Caco-2 (cell line): ENCODE data around the gene ELOVL1. TPM values are rescaled to one million over a fixed set of nuclear protein-coding genes. Genes with fewer than 3 reads are reported as not detected.

Experiments
- BruUV-seq: library from RNA; stranded (reverse); fragments of 400-500 nt; replicated peaks from 2 replicates; lab custom pipeline; 2021; lab: Mats Ljungman, UMichigan
- CTCF ChIA-PET: fragments of 300-600 bp; sonication (Branson Sonifier 250); formaldehyde crosslinking; loops from one replicate; lab custom pipeline; 2022; ENCODE audit warnings: antibody characterized with exemption; lab: Charles Lee
- POLR2A ChIA-PET: fragments of 300-600 bp; sonication (Branson Sonifier 250); formaldehyde crosslinking; loops from one replicate; lab custom pipeline; 2022; ENCODE audit warnings: antibody characterized with exemption; lab: Charles Lee
- DNase-seq, 2 experiments: peaks; one replicate each; pipeline versions ENCODE4 v3.0.0 to v3.0.0-alpha.2; 2020 to 2022
- H3K27me3 ChIP-seq: replicated peaks from 2 replicates; pipeline ENCODE4 v1.6.0; 2011; ENCODE audit warnings: low read length; ENCODE audit not compliant: control insufficient read depth, insufficient read depth
- H3K36me3 ChIP-seq: 2 replicates; pipeline ENCODE4 v1.5.1; 2011; ENCODE audit warnings: low read length; ENCODE audit not compliant: control insufficient read depth, insufficient read depth
- H3K4me1 ChIP-seq: fragments of 250-450 bp; sonication (Bioruptor Pico); 2 replicates; pipeline ENCODE4 v1.5.1; 2020; ENCODE audit warnings: mild to moderate bottlenecking
- H3K4me3 ChIP-seq: 2 replicates; pipeline ENCODE4 v1.5.1; 2011; ENCODE audit warnings: low read depth, mild to moderate bottlenecking, control low read depth, low read length
- H3K9me3 ChIP-seq: fragments of 250-450 bp; sonication (Bioruptor Pico); 2 replicates; pipeline ENCODE4 v1.5.1; 2020; ENCODE audit warnings: mild to moderate bottlenecking, moderate library complexity
- H3K27ac Mint-ChIP-seq: one replicate; pipeline ENCODE4 v1.8.0; 2022; ENCODE audit warnings: mixed read lengths; ENCODE audit not compliant: unreplicated experiment
- H3K27me3 Mint-ChIP-seq: one replicate; pipeline ENCODE4 v1.8.0; 2022; ENCODE audit warnings: mixed read lengths; ENCODE audit not compliant: insufficient read depth, unreplicated experiment
- H3K36me3 Mint-ChIP-seq: one replicate; pipeline ENCODE4 v1.8.0; 2022; ENCODE audit warnings: mild to moderate bottlenecking, mixed read lengths; ENCODE audit not compliant: insufficient read depth, unreplicated experiment
- H3K4me1 Mint-ChIP-seq: one replicate; pipeline ENCODE4 v1.8.0; 2022; ENCODE audit warnings: low read depth, mixed read lengths; ENCODE audit not compliant: unreplicated experiment
- H3K4me3 Mint-ChIP-seq: one replicate; pipeline ENCODE4 v1.8.0; 2022; ENCODE audit warnings: mild to moderate bottlenecking, moderate library complexity, mixed read lengths; ENCODE audit not compliant: unreplicated experiment
- H3K9me3 Mint-ChIP-seq: one replicate; pipeline ENCODE4 v1.8.0; 2022; ENCODE audit warnings: mixed read lengths; ENCODE audit not compliant: unreplicated experiment
- intact Hi-C: fragments of 100-400 bp; cut with micrococcal nuclease; formaldehyde crosslinking; loops from one replicate; pipeline ENCODE4 v1.10.0; 2022; ENCODE audit not compliant: unreplicated experiment
- total RNA-seq: library from RNA; stranded (reverse); gene quantifications from 2 replicates; pipeline ENCODE4 v1.2.3, GENCODE V29; 2022
- TF ChIP-seq, protein P1 (sequence below), 2 experiments: fragments of 200-600 bp in 1 of 2; IDR thresholded peaks; 1 replicate in 1 of 2; 2 replicates in 1 of 2; pipeline versions ENCODE4 v1.5.1 to v1.8.0; 2011 to 2022; ENCODE audit warnings: antibody characterized with exemption in 1 of 2, control low read depth in 1 of 2, inconsistent platforms in 1 of 2, low read depth in 1 of 2, low read length in 1 of 2, mild to moderate bottlenecking in 1 of 2, moderate library complexity in 1 of 2; ENCODE audit not compliant: insufficient read depth in 1 of 2, severe bottlenecking in 1 of 2, unreplicated experiment in 1 of 2

Gene ELOVL1
- total RNA-seq, 1 experiment from 2014 or later: 66.8 TPM

GRCh38 chr1:43357251-43357650 lies 10.6 kb downstream of the ELOVL1 start:
- H3K27me3 ChIP-seq: no peaks in the 10 kb centered on the region
- ChIA-PET CTCF (interaction anchor here (2.1 kb wide), 1 partner anchor 72 kb away, joined by 13 read pairs; the partner anchor contains the start of gene C1orf210), POLR2A (no interaction called here)
- Mint-ChIP-seq H3K36me3 (peaks cover 37% of the 10 kb centered on the region), H3K4me1 (peaks cover 23% of the 10 kb centered on the region), H3K9me3 (no peaks in the 10 kb centered on the region), H3K4me3 (no peak overlapping the region), H3K27me3 (no peaks in the 10 kb centered on the region), H3K27ac (no peak overlapping the region)
- intact Hi-C loops: no loop called here
- H3K36me3 ChIP-seq: peaks cover 3% of the 10 kb centered on the region; the same call in 1 of the 2 replicates
- TF ChIP-seq, protein P1, sequence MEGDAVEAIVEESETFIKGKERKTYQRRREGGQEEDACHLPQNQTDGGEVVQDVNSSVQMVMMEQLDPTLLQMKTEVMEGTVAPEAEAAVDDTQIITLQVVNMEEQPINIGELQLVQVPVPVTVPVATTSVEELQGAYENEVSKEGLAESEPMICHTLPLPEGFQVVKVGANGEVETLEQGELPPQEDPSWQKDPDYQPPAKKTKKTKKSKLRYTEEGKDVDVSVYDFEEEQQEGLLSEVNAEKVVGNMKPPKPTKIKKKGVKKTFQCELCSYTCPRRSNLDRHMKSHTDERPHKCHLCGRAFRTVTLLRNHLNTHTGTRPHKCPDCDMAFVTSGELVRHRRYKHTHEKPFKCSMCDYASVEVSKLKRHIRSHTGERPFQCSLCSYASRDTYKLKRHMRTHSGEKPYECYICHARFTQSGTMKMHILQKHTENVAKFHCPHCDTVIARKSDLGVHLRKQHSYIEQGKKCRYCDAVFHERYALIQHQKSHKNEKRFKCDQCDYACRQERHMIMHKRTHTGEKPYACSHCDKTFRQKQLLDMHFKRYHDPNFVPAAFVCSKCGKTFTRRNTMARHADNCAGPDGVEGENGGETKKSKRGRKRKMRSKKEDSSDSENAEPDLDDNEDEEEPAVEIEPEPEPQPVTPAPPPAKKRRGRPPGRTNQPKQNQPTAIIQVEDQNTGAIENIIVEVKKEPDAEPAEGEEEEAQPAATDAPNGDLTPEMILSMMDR (IDR thresholded peaks at IDR 0.05; ENCODE audit: insufficient read depth in 1 of 2, low read depth in 1 of 2, low read length in 1 of 2, severe bottlenecking in 1 of 2, unreplicated experiment in 1 of 2): no peak
- H3K4me3 ChIP-seq: no peak overlapping the region
- DNase-seq: no peak
- H3K9me3 ChIP-seq: no peaks in the 10 kb centered on the region
- BruUV-seq: no TSS peak
- H3K4me1 ChIP-seq: peaks cover 14% of the 10 kb centered on the region

GRCh38 chr1:43354936-43355335 lies 12.9 kb downstream of the ELOVL1 start:
- Mint-ChIP-seq H3K4me3 (no peak overlapping the region), H3K27me3 (no peaks in the 10 kb centered on the region), H3K27ac (no peak overlapping the region), H3K9me3 (no peaks in the 10 kb centered on the region), H3K36me3 (peaks cover 15% of the 10 kb centered on the region), H3K4me1 (peaks cover 6% of the 10 kb centered on the region)
- BruUV-seq: no TSS peak
- no peak overlapping the region for H3K4me3 ChIP-seq
- TF ChIP-seq, protein P1 (IDR thresholded peaks at IDR 0.05; ENCODE audit: insufficient read depth in 1 of 2, low read depth in 1 of 2, low read length in 1 of 2, severe bottlenecking in 1 of 2, unreplicated experiment in 1 of 2): no peak
- no peaks in the 10 kb centered on the region for H3K36me3 ChIP-seq
- intact Hi-C loops: no loop called here
- H3K27me3 ChIP-seq: no peaks in the 10 kb centered on the region
- ChIA-PET POLR2A (no interaction called here), CTCF (no interaction called here)
- peaks cover 3% of the 10 kb centered on the region for H3K4me1 ChIP-seq
- DNase-seq: no peak
- no peaks in the 10 kb centered on the region for H3K9me3 ChIP-seq

GRCh38 chr1:43354471-43354870 lies 13.3 kb downstream of the ELOVL1 start:
- ChIA-PET CTCF (no interaction called here), POLR2A (no interaction called here)
- Histone ChIP-seq H3K36me3 (no peaks in the 10 kb centered on the region), H3K27me3 (no peaks in the 10 kb centered on the region), H3K4me3 (no peak overlapping the region), H3K9me3 (no peaks in the 10 kb centered on the region), H3K4me1 (no peaks in the 10 kb centered on the region)
- Mint-ChIP-seq H3K4me1 (peaks cover 8% of the 10 kb centered on the region), H3K27me3 (no peaks in the 10 kb centered on the region), H3K27ac (no peak overlapping the region), H3K4me3 (no peak overlapping the region), H3K9me3 (no peaks in the 10 kb centered on the region), H3K36me3 (peaks cover 12% of the 10 kb centered on the region)
- no peak for DNase-seq
- TF ChIP-seq, protein P1 (IDR thresholded peaks at IDR 0.05; ENCODE audit: insufficient read depth in 1 of 2, low read depth in 1 of 2, low read length in 1 of 2, severe bottlenecking in 1 of 2, unreplicated experiment in 1 of 2): no peak
- BruUV-seq: no TSS peak
- intact Hi-C loops: no loop called here
